GM19099 (cell line): Measurements from ENCODE around the gene ABI3.

ENCODE experiments used
- POLR2A ChIP-seq: IDR thresholded peaks from 3 replicates; pipeline ENCODE4 v1.6.1; 2011; ENCODE audit warnings: low read depth; ENCODE audit not compliant: insufficient read length; ENCODE audit errors: extremely low read depth

The ABI3 gene

GRCh38 chr17:49229805-49230600 lies 19.5 kb downstream of the ABI3 start:
- TF ChIP-seq POLR2A = no peak

DNA sequence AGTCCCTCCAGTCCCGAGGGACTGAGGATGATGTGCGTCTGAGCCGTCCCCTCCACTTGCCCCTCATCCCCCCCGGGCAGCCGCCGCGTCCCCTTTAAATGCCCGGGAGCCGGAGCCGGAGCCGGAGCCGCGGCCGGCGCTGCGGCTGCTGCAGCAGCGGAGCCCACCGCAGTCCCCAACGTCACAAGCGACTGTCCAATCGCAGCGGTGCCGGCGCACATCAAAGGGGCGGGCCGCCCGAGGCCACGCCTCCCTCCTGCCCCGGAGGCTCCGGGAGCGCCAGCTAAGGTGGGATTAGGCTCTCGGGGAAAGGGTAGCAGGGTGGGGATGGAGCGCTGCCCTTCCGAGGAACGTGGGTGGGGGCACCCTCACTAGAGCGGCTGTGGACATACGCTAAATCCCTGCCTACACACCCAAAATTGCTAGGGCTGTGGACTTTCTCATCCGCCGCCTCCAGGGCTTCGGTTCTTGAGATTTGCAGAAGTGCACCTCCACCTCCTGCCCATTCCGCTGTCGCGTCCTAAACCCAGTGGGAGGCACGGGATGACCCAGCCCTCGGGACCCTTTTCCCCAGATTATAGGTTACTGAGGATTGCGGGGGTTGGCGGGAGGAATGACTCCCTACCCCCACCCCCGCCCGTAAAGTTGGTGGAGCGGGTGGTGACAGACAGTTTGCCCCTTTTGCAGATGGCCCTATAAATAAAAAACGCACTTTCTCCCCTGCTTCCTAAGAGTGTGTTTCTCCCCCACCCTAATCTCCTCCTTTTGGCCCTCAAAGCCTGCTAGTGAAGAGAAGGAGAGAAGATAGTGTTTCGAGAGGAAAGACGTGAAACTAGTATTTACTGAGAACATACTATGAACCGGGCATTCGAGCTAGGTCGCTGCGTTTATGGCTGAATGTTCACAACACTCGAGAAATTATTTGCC lies 20.4 kb downstream of the ABI3 start, which contains the start of gene PHOSPHO1:
Gene PHOSPHO1 (minus strand): TSS at position 152 of the 927 bp plus-strand sequence. CDS start 4,096 bp downstream, outside the sequence.
- TF ChIP-seq POLR2A = peak; percentile 18

- TF ChIP-seq POLR2A = no peak
These were observed 21.0 kb downstream of the ABI3 start for GRCh38 chr17:49231563-49231894.

DNA sequence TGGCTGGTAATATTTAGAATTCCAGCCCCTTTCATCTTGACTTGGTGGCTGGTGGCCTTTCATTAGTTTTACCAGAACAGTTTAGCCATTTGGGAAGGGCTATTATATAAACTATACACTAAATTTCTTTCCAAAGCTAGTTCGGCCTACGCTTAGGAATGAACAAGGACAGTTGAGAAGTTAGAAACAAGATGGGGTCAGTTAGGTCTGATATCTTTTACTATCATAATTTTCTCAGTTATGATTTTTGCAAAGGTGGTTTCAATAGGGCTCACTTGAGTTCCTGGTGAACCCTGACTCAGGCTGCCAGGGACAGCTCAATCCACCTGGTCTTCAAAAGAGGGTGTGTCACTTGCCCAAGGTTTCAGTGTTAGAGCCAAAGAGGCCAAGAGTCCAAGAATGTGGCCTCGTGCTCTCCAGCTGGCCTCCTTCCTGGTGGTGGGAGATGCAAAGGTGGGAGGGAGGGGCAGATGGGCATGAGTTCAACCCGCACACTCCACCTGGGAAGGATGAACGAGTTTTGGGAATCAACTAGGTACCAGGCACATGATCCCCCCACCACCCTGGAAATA lies 24.1 kb downstream of the ABI3 start:
- TF ChIP-seq POLR2A = no peak

DNA sequence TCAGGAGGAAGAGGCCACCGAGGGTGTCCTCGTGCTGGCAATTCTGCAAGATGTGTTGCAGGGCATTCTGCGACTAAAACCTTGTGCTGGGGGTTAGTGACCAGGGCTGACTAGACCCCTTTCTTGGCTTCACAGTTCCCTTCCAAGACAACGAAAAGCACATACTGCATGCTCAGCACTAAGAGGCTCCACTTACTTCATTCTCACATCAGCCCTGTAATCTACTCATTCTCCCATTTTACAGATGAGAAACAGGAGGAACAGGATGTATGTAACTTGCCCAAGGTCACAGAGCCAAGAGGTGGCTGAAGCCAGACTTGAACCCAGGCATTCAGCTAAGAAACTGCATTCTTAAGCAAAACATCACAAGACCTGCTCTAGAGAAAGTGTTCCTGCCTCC lies 25.4 kb downstream of the ABI3 start:
- no peak for TF ChIP-seq POLR2A

- no peak for TF ChIP-seq POLR2A
These were observed 29.5 kb downstream of the ABI3 start for GRCh38 chr17:49239963-49240362.

DNA sequence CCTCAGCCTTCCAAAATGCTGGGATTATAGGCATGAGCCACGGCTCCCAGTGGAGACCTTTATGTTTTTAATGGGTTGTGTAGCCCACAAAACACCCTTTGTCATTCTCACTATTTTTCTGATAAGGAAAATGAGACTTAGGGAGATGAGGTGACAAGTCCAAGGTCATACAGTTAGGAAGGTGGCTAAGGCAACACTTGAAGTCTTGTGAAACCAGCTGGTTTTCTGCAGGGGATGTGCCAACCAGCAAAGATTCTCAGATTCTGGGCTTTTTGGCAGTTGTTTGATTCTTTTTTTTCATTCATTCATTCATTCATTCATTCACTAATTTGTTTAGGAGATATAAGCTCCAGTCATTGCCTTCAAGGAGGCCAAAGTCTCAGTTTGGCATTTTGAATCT lies 30.1 kb downstream of the ABI3 start:
- no peak for TF ChIP-seq POLR2A

DNA sequence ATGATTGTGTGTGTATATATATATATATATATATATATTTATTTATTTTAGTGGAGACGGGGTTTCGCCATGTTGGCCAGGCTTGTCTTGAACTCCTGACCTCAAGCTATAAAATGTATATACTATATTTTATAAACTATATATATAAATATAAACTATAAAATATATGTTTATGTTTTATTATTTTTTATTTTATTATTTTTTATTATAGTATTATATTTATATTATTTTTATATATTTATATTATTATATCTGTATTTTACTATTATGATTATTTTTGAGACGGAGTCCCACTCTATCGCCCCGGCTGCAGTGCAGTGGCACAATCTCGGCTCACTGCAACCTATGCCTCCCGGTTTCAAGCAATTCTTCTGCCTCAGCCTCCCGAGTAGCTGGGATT lies 30.5 kb downstream of the ABI3 start:
- TF ChIP-seq POLR2A = no peak

GRCh38 chr17:49241692-49242397 lies 31.3 kb downstream of the ABI3 start:
- no peak for TF ChIP-seq POLR2A

DNA sequence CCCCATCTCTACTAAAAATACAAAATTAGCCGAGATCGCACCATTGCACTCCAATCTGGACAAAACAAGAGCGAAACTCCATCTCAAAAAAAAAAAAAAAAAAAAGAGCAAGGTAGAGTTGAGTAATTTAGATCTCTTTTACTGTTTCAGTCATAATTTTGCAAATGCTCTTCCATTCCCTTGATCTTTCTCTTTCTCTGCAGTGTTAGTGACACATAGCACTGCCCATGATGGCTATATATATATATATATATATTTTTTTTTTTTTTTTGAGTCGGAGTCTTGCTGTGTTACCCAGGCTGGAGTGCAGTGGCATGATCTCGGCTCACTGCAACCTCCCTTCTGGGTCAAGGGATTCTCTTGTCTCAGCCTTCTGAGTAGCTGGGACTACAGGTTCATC lies 32.3 kb downstream of the ABI3 start:
- TF ChIP-seq POLR2A = no peak

DNA sequence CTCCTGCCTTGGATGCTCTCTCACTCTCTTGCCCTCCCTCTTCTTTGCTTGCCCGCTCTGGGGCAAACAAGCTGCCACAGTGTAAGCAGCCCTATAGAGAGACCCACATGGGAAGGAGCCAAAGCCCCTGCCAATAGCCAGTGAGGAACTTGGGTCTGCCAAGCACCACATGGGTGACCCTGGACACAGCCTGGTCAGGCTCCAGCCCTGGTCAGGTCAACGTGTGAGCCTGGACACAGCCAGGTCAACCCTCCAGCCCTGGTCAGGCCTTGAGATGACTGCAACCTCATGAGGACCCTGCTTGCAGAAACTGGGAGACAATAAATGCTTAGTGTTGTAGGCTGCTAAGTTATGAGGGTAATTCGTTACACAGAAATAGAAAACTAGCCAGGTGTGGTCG lies 34.3 kb downstream of the ABI3 start:
- no peak for TF ChIP-seq POLR2A

DNA sequence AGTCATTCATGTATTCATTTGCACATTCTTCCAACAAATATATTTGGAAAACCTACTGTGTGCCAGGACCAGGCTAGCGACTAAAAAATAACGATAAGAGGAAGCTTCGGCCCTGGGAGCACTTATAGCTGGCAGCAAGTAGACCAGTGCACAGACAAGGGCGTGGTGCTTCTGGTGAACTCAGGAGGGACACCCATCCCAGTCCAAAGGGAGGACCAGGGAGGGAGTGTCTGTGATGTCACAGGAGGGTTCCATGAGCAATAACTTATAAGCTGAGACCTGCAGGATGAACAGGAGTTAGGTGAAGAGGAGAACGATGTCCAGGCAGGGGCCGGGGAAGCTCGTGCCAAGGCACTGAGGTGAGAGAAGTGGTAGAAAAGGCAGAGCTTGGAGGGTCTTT lies 37.4 kb downstream of the ABI3 start:
- no peak for TF ChIP-seq POLR2A

GRCh38 chr17:49249292-49249794 lies 38.8 kb downstream of the ABI3 start:
- no peak for TF ChIP-seq POLR2A

DNA sequence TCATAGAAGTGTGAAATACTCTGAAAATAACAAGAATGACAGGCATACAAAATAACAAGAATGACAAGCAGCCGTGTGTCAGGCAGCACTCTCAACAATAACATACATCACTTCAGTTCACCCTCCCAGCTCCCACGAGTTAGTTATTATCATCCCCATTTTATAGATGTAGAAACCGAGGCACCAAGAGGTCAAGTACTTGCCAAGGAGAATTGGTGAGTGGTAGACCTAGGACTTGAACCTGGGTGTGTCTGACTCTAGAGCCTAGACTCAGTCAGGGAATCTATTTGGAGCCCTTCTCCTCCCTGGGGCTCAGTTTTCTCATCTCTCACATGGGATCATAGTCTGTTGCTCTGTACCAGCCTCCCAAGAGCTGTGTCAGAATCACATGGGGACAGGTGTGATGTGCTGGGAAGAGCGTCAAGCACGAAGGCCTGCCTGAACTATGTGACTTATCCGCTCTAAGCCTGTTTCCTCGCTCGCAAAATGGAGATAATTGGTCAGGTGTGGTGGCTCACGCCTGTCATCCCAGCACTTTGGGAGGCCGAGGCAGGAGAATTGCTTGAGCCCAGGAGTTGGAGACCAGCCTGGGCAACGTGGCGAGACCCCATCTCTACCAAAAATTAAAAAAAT lies 39.5 kb downstream of the ABI3 start:
- no peak for TF ChIP-seq POLR2A
